Measurements from ENCODE around the gene PLEKHG5. TPM values are rescaled to one million over a fixed set of nuclear protein-coding genes. Genes with fewer than 3 reads are reported as not detected.

The PLEKHG5 gene
- total RNA-seq, 1 experiment from 2014 or later, result 11.2 TPM

- no peak for DNase-seq (ENCODE audit: low read depth)
These were observed 18.4 kb upstream of the PLEKHG5 start for GRCh38 chr1:6509919-6510291.

- DNase-seq (ENCODE audit: low read depth), result no peak
These were observed 17.9 kb upstream of the PLEKHG5 start for GRCh38 chr1:6509220-6509918.

GRCh38 chr1:6508816-6509189 lies 17.3 kb upstream of the PLEKHG5 start:
- no peak for DNase-seq (ENCODE audit: low read depth)

GRCh38 chr1:6508154-6508815 lies 16.8 kb upstream of the PLEKHG5 start:
- no peak for DNase-seq (ENCODE audit: low read depth)

DNA sequence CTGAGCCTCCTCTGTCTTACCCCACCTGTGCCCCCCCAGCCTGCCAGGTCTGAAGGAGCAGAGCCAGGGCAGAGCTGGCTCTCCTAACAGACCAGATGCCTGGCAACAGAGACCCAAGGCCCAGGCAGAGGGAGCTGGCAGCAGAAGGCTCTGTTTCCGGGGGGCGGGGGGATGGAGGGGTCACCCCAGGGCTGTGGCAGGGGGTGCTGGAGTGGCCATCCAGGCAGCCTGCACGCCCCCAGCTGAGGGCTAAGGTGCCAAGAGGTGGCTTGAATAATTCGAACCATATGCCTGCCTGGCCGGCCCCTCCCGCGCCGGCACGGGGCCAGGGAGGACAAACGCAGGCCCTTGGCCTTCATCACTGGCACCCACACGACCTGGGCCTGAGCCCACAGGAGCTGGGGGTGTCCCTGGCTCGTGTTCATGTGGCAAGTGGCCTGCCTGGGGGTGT lies 16.0 kb upstream of the PLEKHG5 start:
- no peak for DNase-seq (ENCODE audit: low read depth)

- DNase-seq (ENCODE audit: low read depth), result no peak
These were observed 15.6 kb upstream of the PLEKHG5 start for GRCh38 chr1:6507037-6507428.

DNA sequence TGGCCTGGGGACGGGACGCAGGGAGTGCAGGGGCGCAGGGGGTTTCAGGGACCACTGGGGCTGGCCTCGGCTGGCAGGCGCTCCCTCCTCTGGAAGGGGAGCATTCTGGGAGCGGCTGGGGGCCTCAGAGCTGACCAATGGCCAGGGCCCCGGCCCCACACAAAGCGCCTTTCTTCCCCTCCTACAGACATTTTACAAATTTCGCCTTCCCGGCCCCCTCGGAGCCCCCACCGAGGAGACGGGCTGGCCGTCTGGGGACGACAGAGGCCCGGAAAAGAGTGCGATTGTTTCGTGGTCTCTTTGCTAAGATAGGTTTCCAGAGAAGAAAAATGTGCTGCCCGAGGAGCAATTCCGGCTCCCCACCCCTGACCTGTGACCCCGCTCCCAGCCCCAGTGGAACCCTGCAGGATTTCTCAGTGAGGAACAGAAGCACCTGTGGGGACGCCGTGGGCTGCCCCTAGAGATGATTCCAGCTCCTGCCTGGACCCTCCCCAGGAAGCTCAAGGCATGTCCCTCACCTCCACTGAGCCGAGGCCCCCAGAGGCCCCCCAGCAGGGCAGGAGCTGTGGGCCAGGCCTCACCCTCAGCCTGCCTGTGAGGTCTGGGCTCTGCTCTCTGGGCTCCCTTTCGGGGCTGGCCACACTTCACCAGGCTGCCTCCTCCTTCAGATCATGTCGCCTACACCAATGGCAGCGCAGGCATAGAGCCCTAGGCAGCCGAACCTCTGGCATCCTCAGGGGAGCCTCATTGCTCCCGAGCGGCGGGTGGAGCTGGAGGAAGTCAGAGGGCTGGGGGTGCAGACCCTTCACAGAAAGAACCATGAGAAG lies 15.0 kb upstream of the PLEKHG5 start:
- no peak for DNase-seq (ENCODE audit: low read depth)

GRCh38 chr1:6505367-6506209 lies 14.1 kb upstream of the PLEKHG5 start:
- DNase-seq (ENCODE audit: low read depth), result no peak

DNA sequence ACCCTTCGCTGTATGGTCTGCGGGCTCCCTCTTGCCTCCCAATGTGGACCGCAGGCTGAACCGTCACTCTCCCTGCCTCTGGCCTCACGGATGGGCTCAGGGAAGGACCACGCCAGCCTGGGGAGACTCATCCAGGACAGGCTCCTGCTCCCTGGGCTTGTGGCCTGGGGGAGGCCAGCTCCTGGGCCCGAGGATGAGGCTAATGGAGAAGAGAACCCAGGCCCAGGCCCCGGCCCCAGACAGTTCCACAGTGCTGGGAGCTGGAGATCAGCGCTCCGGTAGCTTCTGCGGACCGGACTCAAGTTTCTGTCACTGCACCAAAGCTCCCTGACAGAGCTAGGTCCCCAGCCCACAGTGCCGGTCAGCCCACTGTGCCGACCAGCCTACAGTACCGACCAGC lies 13.4 kb upstream of the PLEKHG5 start:
- no peak for DNase-seq (ENCODE audit: low read depth)

- DNase-seq (ENCODE audit: low read depth), result no peak
These were observed 12.6 kb upstream of the PLEKHG5 start for GRCh38 chr1:6503884-6504602.

- no peak for DNase-seq (ENCODE audit: low read depth)
These were observed 10.8 kb upstream of the PLEKHG5 start for GRCh38 chr1:6502000-6502891.

DNA sequence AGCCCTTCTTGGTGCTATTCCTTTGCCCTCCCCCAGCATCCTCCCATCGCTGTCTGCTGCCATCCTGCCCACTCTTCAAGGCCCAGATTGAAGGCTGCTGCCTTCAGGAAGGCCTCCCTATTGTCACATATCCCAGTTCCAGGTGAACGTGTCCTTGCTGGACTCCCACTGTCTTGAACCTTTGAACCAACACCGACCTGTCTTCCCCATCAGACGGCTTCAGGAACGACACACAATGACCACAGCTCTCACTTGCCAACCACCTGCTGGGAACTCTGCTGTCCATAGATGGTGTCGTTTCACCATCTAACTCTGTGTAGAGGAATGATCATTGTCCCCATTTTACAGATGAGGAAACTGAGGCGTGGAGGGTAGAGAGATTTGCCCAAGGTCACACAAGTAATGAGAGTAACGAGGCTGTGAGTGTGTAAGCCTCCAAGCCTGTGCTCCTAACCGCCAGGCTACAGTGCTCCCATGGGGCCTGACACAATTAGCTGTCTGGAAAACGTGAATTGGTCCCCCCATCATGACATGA lies 9.9 kb upstream of the PLEKHG5 start:
- no peak for DNase-seq (ENCODE audit: low read depth)

- DNase-seq (ENCODE audit: low read depth), result no peak
These were observed 9.2 kb upstream of the PLEKHG5 start for GRCh38 chr1:6500544-6501278.

DNA sequence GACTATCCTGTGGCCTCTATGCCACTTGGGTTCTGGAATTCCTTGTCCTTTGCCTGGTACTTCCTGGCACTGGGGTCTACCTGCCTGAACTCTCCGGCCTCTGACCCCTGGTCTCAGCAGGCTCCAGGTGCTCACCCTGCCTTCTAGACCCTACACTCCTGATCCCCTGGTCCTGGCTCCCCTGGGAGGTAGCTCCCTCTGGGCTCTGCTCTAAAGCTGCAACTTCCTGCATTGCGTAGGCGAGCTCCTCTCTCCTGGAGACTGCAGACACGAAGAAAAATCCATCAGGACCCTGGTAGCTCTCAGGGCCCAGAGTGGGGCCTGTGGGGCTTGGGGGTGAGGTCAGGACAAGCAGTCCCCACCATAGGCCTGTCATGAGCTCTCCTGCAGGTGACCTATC lies 7.8 kb upstream of the PLEKHG5 start:
- no peak for DNase-seq (ENCODE audit: low read depth)

GRCh38 chr1:6498576-6499111 lies 7.2 kb upstream of the PLEKHG5 start:
- DNase-seq (ENCODE audit: low read depth), result no peak

DNA sequence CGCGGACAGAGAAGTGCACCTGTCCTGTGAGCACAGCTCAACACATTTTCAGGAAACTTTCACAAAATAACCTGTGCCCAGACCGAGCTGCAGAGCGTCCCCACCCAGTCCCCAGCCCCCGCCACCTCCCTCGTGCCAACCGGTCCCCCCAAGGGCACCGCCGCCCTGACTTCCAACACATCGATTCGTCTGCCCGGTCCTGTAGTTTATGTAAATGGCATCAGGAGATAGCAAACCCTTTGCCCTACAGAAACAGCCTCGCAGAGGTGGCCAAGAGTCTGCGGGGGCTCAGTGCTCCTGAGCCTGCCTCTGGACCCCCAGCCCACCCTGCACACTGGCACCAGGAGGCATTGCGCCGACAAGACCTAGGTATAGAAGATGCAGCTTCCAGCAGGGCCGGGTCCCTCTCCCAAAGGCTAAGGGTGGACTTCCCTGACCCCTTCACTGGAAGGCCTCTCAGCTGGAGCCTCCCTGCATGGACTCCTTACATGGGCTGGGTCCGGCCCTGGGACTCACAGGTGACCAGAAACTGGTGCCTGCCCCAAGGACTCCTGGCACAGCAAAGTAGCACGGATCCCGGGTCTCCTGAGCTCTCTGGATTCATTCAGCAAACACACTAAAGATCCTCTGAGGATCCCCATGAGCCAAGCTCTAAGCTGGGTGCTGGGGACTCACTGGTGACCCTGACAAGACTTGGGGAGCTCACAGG lies 6.6 kb upstream of the PLEKHG5 start:
- DNase-seq (ENCODE audit: low read depth), result no peak

DNA sequence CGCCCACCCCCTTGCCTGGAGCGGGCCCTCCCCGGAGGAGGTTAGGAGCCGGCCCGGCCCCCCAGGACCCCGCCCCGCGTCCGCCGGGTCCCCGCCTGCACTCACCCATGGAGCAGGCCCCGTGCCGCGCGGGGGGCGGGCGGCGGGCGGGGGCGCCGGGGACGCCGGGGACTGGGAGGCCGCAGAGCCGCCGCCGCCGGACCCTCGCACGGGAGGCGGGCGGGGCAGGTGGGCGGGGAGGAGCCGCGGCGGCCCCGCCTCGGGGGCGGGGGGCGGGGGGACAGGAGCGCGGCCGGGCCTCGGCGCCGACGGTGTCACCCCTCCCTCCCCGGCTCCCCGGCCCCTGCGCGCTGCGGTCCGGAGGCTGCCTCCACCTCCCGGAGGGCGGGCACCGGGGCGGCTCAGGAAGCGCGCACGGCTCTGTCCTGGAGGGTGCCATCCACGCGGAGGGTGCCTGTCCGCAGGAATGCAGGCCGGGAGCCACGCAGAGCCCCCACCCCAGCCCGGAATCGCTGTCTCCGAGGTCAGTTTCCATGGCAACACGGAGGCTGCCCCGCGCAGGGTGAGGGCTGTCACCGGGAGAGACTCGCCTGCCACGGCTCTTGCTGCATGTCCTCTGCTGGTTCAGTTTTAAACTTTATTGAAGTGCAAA lies 5.9 kb upstream of the PLEKHG5 start:
- peak; percentile 65 for DNase-seq (ENCODE audit: low read depth)

DNA sequence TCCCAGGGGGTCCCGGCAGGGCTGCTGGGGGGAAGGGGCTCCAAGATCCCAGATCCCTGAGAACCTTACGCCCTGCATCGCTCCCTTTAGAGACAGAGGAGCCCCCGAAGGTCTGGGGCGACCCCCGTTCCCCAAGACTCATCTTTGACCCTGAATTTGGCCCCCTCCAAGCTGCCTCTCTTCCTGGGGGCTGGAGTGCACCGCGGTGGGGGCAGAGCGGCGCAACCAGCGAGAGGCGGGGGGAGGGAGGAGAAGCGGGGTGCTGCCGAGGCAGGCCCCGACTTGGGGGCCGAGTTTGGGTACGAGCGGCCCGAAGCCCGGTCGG lies 5.4 kb upstream of the PLEKHG5 start:
- no peak for DNase-seq (ENCODE audit: low read depth)

Measured in M059J (cell line).